H1 (cell line): ENCODE measurements around the gene FUT2. TPM values are rescaled to one million over a fixed set of nuclear protein-coding genes. Genes with fewer than 3 reads are reported as not detected.

Source experiments
- CTCF ChIA-PET: fragments of 300-600 bp; sonication (Branson Sonifier 250); formaldehyde crosslinking; loops from one replicate; lab custom pipeline; 2021; ENCODE audit not compliant: partially characterized antibody; lab: Charles Lee
- POLR2A ChIA-PET: fragments of 300-600 bp; sonication (Branson Sonifier 250); formaldehyde crosslinking; loops from one replicate; lab custom pipeline; 2021; ENCODE audit warnings: inconsistent platforms; ENCODE audit not compliant: partially characterized antibody; lab: Charles Lee
- DNase-seq, 2 experiments: peaks; one replicate each; pipeline versions ENCODE4 v3.0.0 to v3.0.0-alpha.2; 2010 to 2022; ENCODE audit warnings: low spot score in 2 of 2, low read depth in 1 of 2, mixed read lengths in 1 of 2
- FAIRE-seq: peaks from 2 replicates; lab custom pipeline; 2011; peaks lifted over from hg19 to GRCh38; lab: Jason Lieb, UNC
- H2AFZ ChIP-seq: 2 replicates; pipeline ENCODE4 v1.8.1; 2012; ENCODE audit warnings: low read length, inconsistent platforms
- H2AK5ac ChIP-seq: 2 replicates; pipeline ENCODE4 v1.6.1; 2013; ENCODE audit warnings: low read depth, low read length
- H2BK120ac ChIP-seq: replicated peaks from 2 replicates; pipeline ENCODE3; 2013; ENCODE audit warnings: low read depth, low read length, inconsistent platforms
- H2BK12ac ChIP-seq: 2 replicates; pipeline ENCODE4 v1.6.1; 2013; ENCODE audit warnings: low read depth, low read length
- H2BK15ac ChIP-seq: 2 replicates; pipeline ENCODE4 v1.6.1; 2013; ENCODE audit warnings: low read length
- H2BK20ac ChIP-seq: 2 replicates; pipeline ENCODE4 v1.6.1; 2013; ENCODE audit warnings: low read length
- H2BK5ac ChIP-seq: 2 replicates; pipeline ENCODE4 v1.6.1; 2013; ENCODE audit warnings: low read depth, low read length
- H3K14ac ChIP-seq: 2 replicates; pipeline ENCODE4 v1.6.1; 2013; ENCODE audit warnings: inconsistent platforms; ENCODE audit not compliant: insufficient read length
- H3K18ac ChIP-seq: 2 replicates; pipeline ENCODE4 v1.6.1; 2013; ENCODE audit warnings: low read length; ENCODE audit errors: extremely low read depth
- H3K23ac ChIP-seq: 2 replicates; pipeline ENCODE4 v1.6.1; 2013; ENCODE audit warnings: inconsistent platforms; ENCODE audit not compliant: insufficient read length
- H3K23me2 ChIP-seq: 2 replicates; pipeline ENCODE4 v1.6.1; 2013; ENCODE audit warnings: low read depth, low read length
- H3K27ac ChIP-seq: 2 replicates; pipeline ENCODE4 v1.6.1; 2011; ENCODE audit warnings: low read depth, low read length, inconsistent platforms
- H3K27me3 ChIP-seq, 4 experiments: replicated peaks in 1 of 4; 1 replicate in 1 of 4; 2 replicates in 3 of 4; pipeline versions ENCODE4 v1.6.1 to v1.8.1; 2011 to 2013; ENCODE audit warnings: low read length in 3 of 4, mild to moderate bottlenecking in 3 of 4, inconsistent platforms in 2 of 4, mixed read lengths in 2 of 4, moderate library complexity in 1 of 4; ENCODE audit not compliant: control insufficient read depth in 3 of 4, insufficient read depth in 3 of 4; ENCODE audit errors: extremely low read depth in 1 of 4
- H3K36me3 ChIP-seq, 4 experiments: 2 replicates each; pipeline versions ENCODE4 v1.6.1 to v1.8.1; 2011 to 2013; ENCODE audit warnings: mild to moderate bottlenecking in 4 of 4, low read length in 3 of 4, moderate library complexity in 2 of 4, control low read depth in 1 of 4, inconsistent platforms in 1 of 4; ENCODE audit not compliant: insufficient read depth in 4 of 4, control insufficient read depth in 2 of 4
- H3K4ac ChIP-seq: replicated peaks from 2 replicates; pipeline ENCODE3; 2013; ENCODE audit warnings: low read length, low read depth, mixed read lengths, inconsistent platforms; ENCODE audit not compliant: insufficient read length
- H3K4me1 ChIP-seq, 4 experiments: replicated peaks in 1 of 4; 1 replicate in 1 of 4; 2 replicates in 3 of 4; pipeline versions ENCODE4 v1.6.1 to v1.8.1; 2011 to 2013; ENCODE audit warnings: low read length in 3 of 4, inconsistent platforms in 2 of 4, mixed read lengths in 1 of 4; ENCODE audit not compliant: insufficient read depth in 4 of 4, control insufficient read depth in 3 of 4
- H3K4me2 ChIP-seq, 2 experiments: 2 replicates each; pipeline versions ENCODE4 v1.6.1 to v1.8.1; 2011 to 2013; ENCODE audit warnings: low read depth in 2 of 2, low read length in 2 of 2, control low read depth in 1 of 2, inconsistent platforms in 1 of 2, mild to moderate bottlenecking in 1 of 2; ENCODE audit not compliant: insufficient read depth in 1 of 2
- H3K4me3 ChIP-seq, 4 experiments: fragments of 200-600, 300-600 bp in 1 of 4; sonication (generic), shearing (Covaris generic), sonication (Bioruptor Twin) in 1 of 4; 2 replicates each; pipeline versions ENCODE4 v1.5.1 to v1.8.1; 2011 to 2016; ENCODE audit warnings: low read length in 4 of 4, low read depth in 3 of 4, control low read depth in 2 of 4, inconsistent platforms in 2 of 4, mild to moderate bottlenecking in 2 of 4, mixed read lengths in 1 of 4, moderate library complexity in 1 of 4; ENCODE audit not compliant: insufficient read depth in 2 of 4; ENCODE audit errors: extremely low read depth in 1 of 4
- H3K56ac ChIP-seq: replicated peaks from 2 replicates; pipeline ENCODE3; 2013; ENCODE audit warnings: low read depth, mild to moderate bottlenecking, mixed read lengths, low read length, inconsistent platforms; ENCODE audit not compliant: insufficient read length
- H3K79me1 ChIP-seq: 2 replicates; pipeline ENCODE4 v1.6.1; 2013; ENCODE audit warnings: low read depth, low read length, control low read depth
- H3K79me2 ChIP-seq, 2 experiments: 2 replicates each; pipeline versions ENCODE4 v1.6.1 to v1.8.1; 2012 to 2013; ENCODE audit warnings: low read length in 2 of 2, mild to moderate bottlenecking in 2 of 2, inconsistent platforms in 1 of 2; ENCODE audit not compliant: insufficient read depth in 2 of 2, control insufficient read depth in 1 of 2
- H3K9ac ChIP-seq, 4 experiments: replicated peaks in 1 of 4; 1 replicate in 1 of 4; 2 replicates in 3 of 4; pipeline versions ENCODE4 v1.6.1 to v1.8.1; 2011 to 2013; ENCODE audit warnings: low read depth in 3 of 4, low read length in 3 of 4, control low read depth in 2 of 4, mild to moderate bottlenecking in 2 of 4, moderate library complexity in 2 of 4, inconsistent platforms in 1 of 4; ENCODE audit errors: extremely low read depth in 1 of 4
- H3K9me3 ChIP-seq, 2 experiments: 2 replicates each; pipeline versions ENCODE4 v1.6.1 to v1.8.1; 2012 to 2013; ENCODE audit warnings: mild to moderate bottlenecking in 2 of 2, moderate library complexity in 2 of 2, control low read depth in 1 of 2, inconsistent platforms in 1 of 2, low read depth in 1 of 2, low read length in 1 of 2, mixed read lengths in 1 of 2; ENCODE audit not compliant: insufficient read depth in 2 of 2
- H4K20me1 ChIP-seq, 2 experiments: replicated peaks in 1 of 2; 2 replicates each; pipeline versions ENCODE3 to v1.8.1; 2011 to 2013; ENCODE audit warnings: inconsistent platforms in 2 of 2, low read length in 2 of 2, mild to moderate bottlenecking in 1 of 2; ENCODE audit not compliant: insufficient read depth in 2 of 2, control insufficient read depth in 1 of 2
- H4K5ac ChIP-seq: 2 replicates; pipeline ENCODE4 v1.6.1; 2013; ENCODE audit warnings: low read length, low read depth, mixed read lengths, inconsistent platforms; ENCODE audit not compliant: insufficient read length
- H4K8ac ChIP-seq: 2 replicates; pipeline ENCODE4 v1.8.0; 2013; ENCODE audit warnings: mild to moderate bottlenecking, moderate library complexity, low read length, inconsistent platforms; ENCODE audit not compliant: insufficient read depth; ENCODE audit errors: extremely low read depth
- H4K91ac ChIP-seq: replicated peaks from 2 replicates; pipeline ENCODE3; 2013; ENCODE audit warnings: low read length, mixed read lengths, inconsistent platforms; ENCODE audit not compliant: insufficient read length
- KDM4A ChIP-seq: IDR thresholded peaks from one replicate; pipeline ENCODE4 v1.7.1; 2012; ENCODE audit warnings: low read depth, mild to moderate bottlenecking, moderate library complexity, low read length, inconsistent platforms; ENCODE audit not compliant: severe bottlenecking
- KDM5A ChIP-seq: fragments of 200-600 bp; IDR thresholded peaks from 2 replicates; pipeline ENCODE4 v1.7.1; 2012; ENCODE audit warnings: mild to moderate bottlenecking, low read length, inconsistent platforms, mixed read lengths
- WGBS, 2 experiments: shearing (Covaris generic) in 1 of 2; methylation state at CpG; one replicate each; pipeline versions ENCODE4 v1.1.6 to v1.1.7; 2013 to 2015; ENCODE audit warnings: low lambda C conversion rate in 2 of 2, mixed read lengths in 2 of 2, inconsistent platforms in 1 of 2, low coverage in 1 of 2, missing lambda C conversion rate in 1 of 2; ENCODE audit not compliant: insufficient replicate concordance in 2 of 2, insufficient coverage in 1 of 2, insufficient read length in 1 of 2; ENCODE audit errors: extremely low coverage in 1 of 2, missing lambda C conversion rate in 1 of 2; 5-methylcytosine and 5-hydroxymethylcytosine counted together
- polyA plus RNA-seq, 7 experiments: library from polyadenylated mRNA; depleted of rRNA in 3 of 7; stranded (reverse) in 5 of 7; unstranded in 2 of 7; fragments of >200 nt in 5 of 7; fragments of 200-250 nt in 2 of 7; gene quantifications; 1 replicate in 5 of 7; 2 replicates in 1 of 7; 4 replicates in 1 of 7; pipeline versions ENCODE4 v1.2.1 to v1.2.3, GENCODE V29; 2011 to 2013; ENCODE audit warnings: missing spikeins in 2 of 7, mixed read lengths in 2 of 7
- total RNA-seq: library from RNA; stranded (reverse); fragmentation: NEBNext Ultra II Directional; extraction: Animal tissue kit (Norgen Biotek cat#: 25700); gene quantifications from 2 replicates; pipeline ENCODE4 v1.2.1, GENCODE V29; 2021

Gene FUT2
- total and polyA plus RNA-seq, 2 of the 8 experiments (the other 6 are each of a cell fraction or from before 2014, with no cell fraction given), result 5.0 to 5.6 TPM

GRCh38 chr19:48740164-48740972, 44.6 kb downstream of the FUT2 start, which contains the start of gene RASIP1:
RASIP1 (minus strand) TSS chr19:48740610; CDS start chr19:48740282, 328 bp downstream.
- DNase-seq (no peak), FAIRE-seq (no peak)
- ChIA-PET POLR2A (interaction anchor here (0.8 to 4.5 kb wide), 17 partner anchors 10 to 126 kb away, joined by 3 to 22 read pairs (median 8); partner anchors contain the start of genes CA11, FAM83E and FUT2), CTCF (interaction anchor here (0.7 to 3.6 kb wide), 8 partner anchors 12 to 101 kb away, joined by 3 to 23 read pairs (median 7); partner anchors contain the start of genes CA11 and FUT2)
- H3K23ac ChIP-seq, result no peak within 1 kb of the TSS
- no peak within 1 kb of the TSS for H4K91ac ChIP-seq
- H4K20me1 ChIP-seq, result no peaks in the 10 kb centered on the region
- peak within 1 kb of the TSS; percentile 32; the same call in 1 of the 2 replicates for H3K18ac ChIP-seq
- H4K8ac ChIP-seq, result no peak within 1 kb of the TSS
- no peak within 1 kb of the TSS for H3K4ac ChIP-seq
- no peak within 1 kb of the TSS for H2AFZ ChIP-seq
- H3K9ac ChIP-seq, result no peak within 1 kb of the TSS
- no peak within 1 kb of the TSS for H3K56ac ChIP-seq
- H3K14ac ChIP-seq, result no peak within 1 kb of the TSS
- peak within 1 kb of the TSS; percentile 17; the same call in 1 of the 2 replicates for H2BK12ac ChIP-seq
- no peaks in the 10 kb centered on the region for H3K36me3 ChIP-seq
- no peaks in the 10 kb centered on the region for H3K79me2 ChIP-seq
- no peaks in the 10 kb centered on the region for H3K9me3 ChIP-seq
- H3K4me1 ChIP-seq, result peaks cover 5 to 26% (median 22%) of the 10 kb centered on the region in 4 experiments
- peak within 1 kb of the TSS; percentile 84; the same call in 1 of the 2 replicates for H2BK15ac ChIP-seq
- no peak within 1 kb of the TSS; the same call in 1 of the 2 replicates for H2AK5ac ChIP-seq
- no peak within 1 kb of the TSS for H2BK120ac ChIP-seq
- no peak within 1 kb of the TSS for H2BK20ac ChIP-seq
- H4K5ac ChIP-seq, result no peak within 1 kb of the TSS
- peak within 1 kb of the TSS; percentile 75 to 95 for H3K4me2 ChIP-seq
- WGBS, 2 experiments, result 75% methylated on average over 23 of the region's 27 CpGs; no CpG with 5 or more reads in 1 of the 2 experiments
- 0 out of 2 replicates have a peak within 1 kb of the TSS, but pooled peaks have one; percentile 9 for H2BK5ac ChIP-seq
- peaks cover 3 to 19% (median 12%) of the 10 kb centered on the region in 4 experiments; a peak in 6 of 7 replicates for H3K27me3 ChIP-seq
- TF ChIP-seq KDM4A (peak; percentile 4), KDM5A (no peak)
- no peak within 1 kb of the TSS for H3K27ac ChIP-seq
- H3K4me3 ChIP-seq, result peak within 1 kb of the TSS; percentile 38 to 75 (median 52)
- peaks cover 10% of the 10 kb centered on the region; the same call in 1 of the 2 replicates for H3K23me2 ChIP-seq
- no peaks in the 10 kb centered on the region for H3K79me1 ChIP-seq
